ENCODE results near the gene HCN4. TPM values are rescaled to one million over a fixed set of nuclear protein-coding genes. Genes with fewer than 3 reads are reported as not detected.
"Not testable (repeated sequence)": the region's sequence is repeated elsewhere in the genome, so short reads cannot be mapped to it uniquely, and the experiment has no call there.

Gene HCN4
- total RNA-seq, 1 experiment from 2014 or later, result 10.5 TPM

DNA sequence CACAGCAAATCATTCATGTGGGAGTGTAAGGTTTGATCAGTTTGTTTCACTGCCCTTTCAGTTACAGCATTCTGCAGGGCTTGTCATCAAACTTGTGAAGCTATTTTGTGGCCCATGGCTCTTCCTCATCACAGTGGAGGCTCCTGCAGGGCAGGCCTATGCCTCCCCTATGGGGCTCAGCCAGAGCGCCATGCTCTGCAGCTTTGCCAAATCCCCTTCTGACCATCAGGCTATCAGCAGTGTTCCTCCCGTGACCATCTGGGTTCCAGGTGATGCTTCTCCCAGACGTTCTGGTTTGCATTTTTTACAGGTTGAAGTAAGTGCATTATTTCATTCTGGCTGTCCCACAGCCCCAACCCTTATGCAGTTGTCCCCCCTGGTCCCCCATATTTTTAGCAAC, 46.1 kb upstream of the HCN4 start:
- ChIA-PET CTCF (no interaction called here), POLR2A (interaction anchor here (0.6 kb wide), 1 partner anchor 134 kb away, joined by 3 read pairs; no protein-coding TSS in a partner anchor)
- H3K36me3 Mint-ChIP-seq, result no peaks in the 10 kb centered on the region

GRCh38 chr15:73403171-73403570, 34.4 kb upstream of the HCN4 start:
- Mint-ChIP-seq H3K4me1 (peaks cover 17% of the 10 kb centered on the region), H3K36me3 (no peaks in the 10 kb centered on the region), H3K27ac (peak overlapping the region; percentile 74; the same call in 1 of the 2 replicates), H3K9me3 (peaks cover 3% of the 10 kb centered on the region; the same call in 1 of the 2 replicates), H3K27me3 (ENCODE audit: low read depth) (no peaks in the 10 kb centered on the region), H3K4me3 (no peak overlapping the region)
- ChIA-PET POLR2A (interaction anchor here (0.7 kb wide), 1 partner anchor 12 kb away, joined by 3 read pairs; no protein-coding TSS in a partner anchor), CTCF (no interaction called here)
- DNase-seq (ENCODE audit: low spot score) (no peak), ATAC-seq (no peak)
- no peak for TF ChIP-seq OVOL2 (CRISPR knock-in tag; IDR thresholded peaks at IDR 0.05; ENCODE audit: borderline replicate concordance)
- TF ChIP-seq, protein P1, sequence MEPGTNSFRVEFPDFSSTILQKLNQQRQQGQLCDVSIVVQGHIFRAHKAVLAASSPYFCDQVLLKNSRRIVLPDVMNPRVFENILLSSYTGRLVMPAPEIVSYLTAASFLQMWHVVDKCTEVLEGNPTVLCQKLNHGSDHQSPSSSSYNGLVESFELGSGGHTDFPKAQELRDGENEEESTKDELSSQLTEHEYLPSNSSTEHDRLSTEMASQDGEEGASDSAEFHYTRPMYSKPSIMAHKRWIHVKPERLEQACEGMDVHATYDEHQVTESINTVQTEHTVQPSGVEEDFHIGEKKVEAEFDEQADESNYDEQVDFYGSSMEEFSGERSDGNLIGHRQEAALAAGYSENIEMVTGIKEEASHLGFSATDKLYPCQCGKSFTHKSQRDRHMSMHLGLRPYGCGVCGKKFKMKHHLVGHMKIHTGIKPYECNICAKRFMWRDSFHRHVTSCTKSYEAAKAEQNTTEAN (CRISPR knock-in tag; IDR thresholded peaks at IDR 0.05), result no peak
- TF ChIP-seq, protein P2, sequence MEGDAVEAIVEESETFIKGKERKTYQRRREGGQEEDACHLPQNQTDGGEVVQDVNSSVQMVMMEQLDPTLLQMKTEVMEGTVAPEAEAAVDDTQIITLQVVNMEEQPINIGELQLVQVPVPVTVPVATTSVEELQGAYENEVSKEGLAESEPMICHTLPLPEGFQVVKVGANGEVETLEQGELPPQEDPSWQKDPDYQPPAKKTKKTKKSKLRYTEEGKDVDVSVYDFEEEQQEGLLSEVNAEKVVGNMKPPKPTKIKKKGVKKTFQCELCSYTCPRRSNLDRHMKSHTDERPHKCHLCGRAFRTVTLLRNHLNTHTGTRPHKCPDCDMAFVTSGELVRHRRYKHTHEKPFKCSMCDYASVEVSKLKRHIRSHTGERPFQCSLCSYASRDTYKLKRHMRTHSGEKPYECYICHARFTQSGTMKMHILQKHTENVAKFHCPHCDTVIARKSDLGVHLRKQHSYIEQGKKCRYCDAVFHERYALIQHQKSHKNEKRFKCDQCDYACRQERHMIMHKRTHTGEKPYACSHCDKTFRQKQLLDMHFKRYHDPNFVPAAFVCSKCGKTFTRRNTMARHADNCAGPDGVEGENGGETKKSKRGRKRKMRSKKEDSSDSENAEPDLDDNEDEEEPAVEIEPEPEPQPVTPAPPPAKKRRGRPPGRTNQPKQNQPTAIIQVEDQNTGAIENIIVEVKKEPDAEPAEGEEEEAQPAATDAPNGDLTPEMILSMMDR (IDR thresholded peaks at IDR 0.05), result no peak
- TF ChIP-seq JAZF1 (CRISPR knock-in tag; IDR thresholded peaks at IDR 0.05), result no peak
- TF ChIP-seq CREM (CRISPR knock-in tag; IDR thresholded peaks at IDR 0.05), result no peak
- TF ChIP-seq, protein P3, sequence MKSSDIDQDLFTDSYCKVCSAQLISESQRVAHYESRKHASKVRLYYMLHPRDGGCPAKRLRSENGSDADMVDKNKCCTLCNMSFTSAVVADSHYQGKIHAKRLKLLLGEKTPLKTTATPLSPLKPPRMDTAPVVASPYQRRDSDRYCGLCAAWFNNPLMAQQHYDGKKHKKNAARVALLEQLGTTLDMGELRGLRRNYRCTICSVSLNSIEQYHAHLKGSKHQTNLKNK (CRISPR knock-in tag; IDR thresholded peaks at IDR 0.05), result no peak
- TF ChIP-seq ZNF423 (CRISPR knock-in tag; IDR thresholded peaks at IDR 0.05), result no peak
- no peak for TF ChIP-seq TEAD4 (CRISPR knock-in tag; IDR thresholded peaks at IDR 0.05)
- TF ChIP-seq FOXP1 (CRISPR knock-in tag; IDR thresholded peaks at IDR 0.05; ENCODE audit: borderline replicate concordance), result no peak
- no peak for TF ChIP-seq ATF1 (CRISPR knock-in tag; IDR thresholded peaks at IDR 0.05)
- no peak for TF ChIP-seq NR1H2 (CRISPR knock-in tag; IDR thresholded peaks at IDR 0.05)
- TF ChIP-seq ETV6 (CRISPR knock-in tag; IDR thresholded peaks at IDR 0.05), result no peak
- no peak for TF ChIP-seq EMX1 (CRISPR knock-in tag; IDR thresholded peaks at IDR 0.05)

More for the DNA sequence above, 46.1 kb upstream of the HCN4 start:
- no peaks in the 10 kb centered on the region for H3K4me1 Mint-ChIP-seq
- ATAC-seq (no peak), DNase-seq (ENCODE audit: low spot score) (no peak)
- TF ChIP-seq ZSCAN18 (CRISPR knock-in tag; IDR thresholded peaks at IDR 0.05) (no peak), ELF4 (CRISPR knock-in tag; IDR thresholded peaks at IDR 0.05; ENCODE audit: low read depth) (no peak), HMGA2 (CRISPR knock-in tag; IDR thresholded peaks at IDR 0.05) (no peak), OVOL2 (CRISPR knock-in tag; IDR thresholded peaks at IDR 0.05; ENCODE audit: borderline replicate concordance) (no peak), GTF2I (CRISPR knock-in tag; conservative IDR thresholded peaks at IDR 0.05) (no peak), ZNF121 (CRISPR knock-in tag; IDR thresholded peaks at IDR 0.05) (no peak)
- no peak overlapping the region for H3K27ac Mint-ChIP-seq
- no peak overlapping the region for H3K4me3 Mint-ChIP-seq
- H3K9me3 Mint-ChIP-seq, result no peaks in the 10 kb centered on the region
- H3K27me3 Mint-ChIP-seq (ENCODE audit: low read depth), result no peaks in the 10 kb centered on the region

- H3K9me3 Mint-ChIP-seq; H3K36me3 Mint-ChIP-seq; DNase-seq (ENCODE audit: low spot score); POLR2A ChIA-PET; H3K27me3 Mint-ChIP-seq (ENCODE audit: low read depth); ATAC-seq; H3K4me3 Mint-ChIP-seq; H3K27ac Mint-ChIP-seq: not testable (repeated sequence)
- H3K4me1 Mint-ChIP-seq, result peaks cover 30% of the 10 kb centered on the region
- CTCF ChIA-PET, result interaction anchor here (0.7 kb wide), 1 partner anchor 66 kb away, joined by 3 read pairs; no protein-coding TSS in a partner anchor
Observed at GRCh38 chr15:73400222-73400621, 31.5 kb upstream of the HCN4 start.

Measured in WTC11 (cell line).